Fibroblast of skin of abdomen (primary cell): ENCODE results near the gene GFOD2. TPM values are rescaled to one million over a fixed set of nuclear protein-coding genes. Genes with fewer than 3 reads are reported as not detected.
"Not testable (repeated sequence)": the region's sequence is repeated elsewhere in the genome, so short reads cannot be mapped to it uniquely, and the experiment has no call there.

ENCODE experiments used
- DNase-seq: peaks from one replicate; pipeline ENCODE4 v3.0.0-alpha.2; 2013
- polyA plus RNA-seq, 2 experiments: library from polyadenylated mRNA; unstranded; fragments of 120-200 nt; gene quantifications; one replicate each; pipeline ENCODE4 v1.2.1, GENCODE V29; 2013; ENCODE audit not compliant: insufficient read length in 2 of 2

GFOD2 gene
- polyA plus RNA-seq (2013, experiment 1 of 2; ENCODE audit: insufficient read length): 14.0 TPM
- 13.2 TPM for polyA plus RNA-seq (2013, experiment 2 of 2; ENCODE audit: insufficient read length)

- DNase-seq: peak; percentile 92
Observed at GRCh38 chr16:67719048-67719777, at the start of gene GFOD2. Gene GFOD2, minus strand, starts transcription at chr16:67719316. Its CDS starts 33,601 bp downstream, at chr16:67685715.

- peak; percentile 54 for DNase-seq
Observed at GRCh38 chr16:67767953-67768352, 48.8 kb upstream of the GFOD2 start.

GRCh38 chr16:67766291-67766690 is 47.2 kb upstream of the GFOD2 start:
- no peak for DNase-seq

- no peak for DNase-seq
Observed at GRCh38 chr16:67764158-67764667, 45.1 kb upstream of the GFOD2 start.

GRCh38 chr16:67763066-67763465 is 44.0 kb upstream of the GFOD2 start:
- no peak for DNase-seq

- DNase-seq: no peak
Observed at GRCh38 chr16:67762385-67762784, 43.3 kb upstream of the GFOD2 start.

GRCh38 chr16:67761924-67762323 is 42.8 kb upstream of the GFOD2 start:
- no peak for DNase-seq

GRCh38 chr16:67760956-67761230 is 41.8 kb upstream of the GFOD2 start:
- DNase-seq: no peak

- DNase-seq: no peak
Observed at GRCh38 chr16:67760206-67760955, 41.3 kb upstream of the GFOD2 start.

GRCh38 chr16:67758966-67759365 is 39.9 kb upstream of the GFOD2 start:
- DNase-seq: no peak

- no peak for DNase-seq
Observed at GRCh38 chr16:67758006-67758405, 38.9 kb upstream of the GFOD2 start.

GRCh38 chr16:67752641-67753040 is 33.5 kb upstream of the GFOD2 start:
- DNase-seq: no peak

GRCh38 chr16:67751331-67751730 is 32.2 kb upstream of the GFOD2 start:
- not testable (repeated sequence) for DNase-seq

- no peak for DNase-seq
Observed at GRCh38 chr16:67750466-67750865, 31.4 kb upstream of the GFOD2 start.

GRCh38 chr16:67749436-67750078 is 30.4 kb upstream of the GFOD2 start:
- DNase-seq: no peak

GRCh38 chr16:67748834-67749233 is 29.7 kb upstream of the GFOD2 start:
- no peak for DNase-seq

- no peak for DNase-seq
Observed at GRCh38 chr16:67746846-67747245, 27.7 kb upstream of the GFOD2 start.

- no peak for DNase-seq
Observed at GRCh38 chr16:67741118-67741517, 22.0 kb upstream of the GFOD2 start.

- DNase-seq: no peak
Observed at GRCh38 chr16:67740391-67740790, 21.3 kb upstream of the GFOD2 start.

GRCh38 chr16:67736858-67737257 is 17.7 kb upstream of the GFOD2 start:
- no peak for DNase-seq

GRCh38 chr16:67734731-67735201 is 15.7 kb upstream of the GFOD2 start:
- no peak for DNase-seq

- no peak for DNase-seq
Observed at GRCh38 chr16:67733734-67734470, 14.8 kb upstream of the GFOD2 start.

GRCh38 chr16:67731753-67732095 is 12.6 kb upstream of the GFOD2 start:
- no peak for DNase-seq
